ENCODE measurements around the gene ZNF444. TPM values are rescaled to one million over a fixed set of nuclear protein-coding genes. Genes with fewer than 3 reads are reported as not detected.

ZNF444 gene
- total and polyA plus RNA-seq, 2 of the 4 experiments (the other 2 are of a cell fraction), result 2.5 to 20.3 TPM

GRCh38 chr19:56149656-56150038, 8.6 kb downstream of the ZNF444 start:
- Histone ChIP-seq H2BK5ac (ENCODE audit: low read depth, low read length, poor library complexity, severe bottlenecking) (no peak overlapping the region), H2AK5ac (ENCODE audit: low read depth, low read length) (no peak overlapping the region), H3K56ac (ENCODE audit: extremely low read depth, insufficient read depth, low read length) (no peak overlapping the region), H3K14ac (replicated peaks; ENCODE audit: low read depth, low read length) (no peak overlapping the region), H2AK9ac (replicated peaks; ENCODE audit: low read depth, low read length, poor library complexity) (no peak overlapping the region), H3K27ac (ENCODE audit: insufficient read depth, low read length) (no peak overlapping the region), H2AFZ (replicated peaks; ENCODE audit: low read length, poor library complexity) (no peak overlapping the region), H3K36me3 (ENCODE audit: control insufficient read depth, insufficient read depth, low read length) (peaks cover 33% of the 10 kb centered on the region), H4K20me1 (ENCODE audit: insufficient read depth, low read length) (peaks cover 23% of the 10 kb centered on the region), H2BK15ac (ENCODE audit: low read depth, low read length) (no peak overlapping the region), H3K4me2 (ENCODE audit: low read depth, low read length) (no peak overlapping the region), H3K9me1 (ENCODE audit: insufficient read depth, low read length) (peaks cover 10% of the 10 kb centered on the region; the same call in 1 of the 2 replicates), H2BK20ac (ENCODE audit: low read depth, low read length) (no peak overlapping the region), H3K79me1 (ENCODE audit: low read depth in 1 of 2, low read length in 2 of 2) (peaks cover 25 to 35% of the 10 kb centered on the region in 2 experiments), H3K23ac (ENCODE audit: low read depth, low read length) (no peak overlapping the region), H4K8ac (ENCODE audit: low read depth in 2 of 2, low read length in 2 of 2) (no peak overlapping the region), H3K4me3 (ENCODE audit: insufficient read depth, low read depth, low read length) (no peak overlapping the region), H3K27me3 (ENCODE audit: control insufficient read depth, insufficient read depth, low read length) (no peaks in the 10 kb centered on the region), H3K4me1 (ENCODE audit: control insufficient read depth, insufficient read depth, low read length) (peaks cover 5% of the 10 kb centered on the region; the same call in 1 of the 2 replicates), H3K9me3 (ENCODE audit: control insufficient read depth, insufficient read depth, low read length) (no peaks in the 10 kb centered on the region), H4K5ac (ENCODE audit: low read depth, low read length) (no peak overlapping the region), H4K91ac (ENCODE audit: insufficient read depth, low read depth, low read length) (no peak overlapping the region), H3K9ac (ENCODE audit: low read depth, low read length) (no peak overlapping the region), H3K4ac (ENCODE audit: low read depth, low read length) (no peak overlapping the region), H3K18ac (ENCODE audit: low read depth, low read length) (no peak overlapping the region), H2BK120ac (ENCODE audit: low read depth, low read length) (no peak overlapping the region)
- ATAC-seq (ENCODE audit: low read depth) (no peak), DNase-seq (no peak)
- TF ChIP-seq USF2 (IDR thresholded peaks at IDR 0.05; ENCODE audit: low read depth, low read length) (no peak), CHD1 (IDR thresholded peaks at IDR 0.05; ENCODE audit: low read depth, low read length) (no peak), MAFK (IDR thresholded peaks at IDR 0.05; ENCODE audit: low read depth, low read length) (no peak), POLR2A (IDR thresholded peaks at IDR 0.05; ENCODE audit: low read depth, low read length) (no peak), RCOR1 (IDR thresholded peaks at IDR 0.05; ENCODE audit: insufficient replicate concordance, low read length) (no peak), MAZ (IDR thresholded peaks at IDR 0.05; ENCODE audit: borderline replicate concordance, low read depth, low read length) (no peak), CTCF (conservative IDR thresholded peaks at IDR 0.05; ENCODE audit: low read depth, low read length) (no peak), CEBPB (IDR thresholded peaks at IDR 0.05; ENCODE audit: low read depth, low read length) (no peak), RAD21 (IDR thresholded peaks at IDR 0.05; ENCODE audit: low read length) (no peak), RFX5 (IDR thresholded peaks at IDR 0.05; ENCODE audit: low read depth, low read length) (no peak), BHLHE40 (IDR thresholded peaks at IDR 0.05; ENCODE audit: low read depth, low read length) (no peak), SMC3 (IDR thresholded peaks at IDR 0.05; ENCODE audit: low read depth, low read length) (no peak)
- in situ Hi-C loops (cut with MboI; ENCODE audit: low sequenced_read_pairs) (loop anchor here (25.0 kb wide), 2 partner anchors 462 to 1687 kb away; partner anchors contain the start of genes CDC42EP5, EPN1 and LENG9), intact Hi-C loops (cut with micrococcal nuclease) (no loop called here), dilution Hi-C loops (cut with HindIII; ENCODE audit: low sequenced_read_pairs, unreplicated experiment) (no loop called here)
- BruUV-seq (replicated peaks), result no TSS peak
- CTCF ChIA-PET, result no interaction called here
- POLR2A ChIA-PET (ENCODE audit: unreplicated experiment), result no interaction called here
- 92% methylated on average over 4 of the region's 5 CpGs; no CpG with 5 or more reads in 1 of the 2 experiments for WGBS, 2 experiments (ENCODE audit: extremely low coverage in 2 of 2, insufficient read length in 1 of 2)
